Left cardiac atrium (tissue), 4 donors: ENCODE data around the gene POU2F2. TPM values are rescaled to one million over a fixed set of nuclear protein-coding genes. Genes with fewer than 3 reads are reported as not detected.

Source experiments
- ATAC-seq, 2 donors: fragments of 200-7000 bp; cut with Tn5 transposase; one replicate each; pipeline ENCODE4 v1.9.1; 2020; ENCODE audit warnings: mild to moderate bottlenecking in 2 of 2, moderate library complexity in 2 of 2
- DNase-seq: peaks from one replicate; pipeline ENCODE4 v3.0.0-alpha.2; 2020
- intact Hi-C, 2 donors: fragments of 100-400 bp; cut with DNase I; formaldehyde crosslinking; loops; one replicate each; pipeline versions ENCODE4 v1.14.1 to v1.15.1; 2022 to 2023
- total RNA-seq, 2 donors: library from RNA; stranded (reverse); fragmentation: NEBNext Ultra II Directional; extraction: Animal tissue kit (Norgen Biotek cat#: 25700); gene quantifications; one replicate each; pipeline ENCODE4 v1.2.1, GENCODE V29; 2021
- donor health status: DM: no; HTN: yes; CAD: no.
- donor health status: DM: no; HTN: yes; CAD: no; lungs with severe emphysema.
- donor health status: DM: yes; HTN: yes; CAD: no.
- donor health status: Dilated cardiomyopathy.

POU2F2 gene
- total RNA-seq, 2 donors from 2014 or later, result 1.1 to 1.2 TPM

GRCh38 chr19:42156571-42156970 is 24.3 kb upstream of the POU2F2 start:
- no peak for ATAC-seq
- no peak for DNase-seq
- intact Hi-C loops, result no loop called here

- no peak for ATAC-seq
- intact Hi-C loops, result no loop called here
- no peak for DNase-seq
Observed at GRCh38 chr19:42155796-42156195, 23.6 kb upstream of the POU2F2 start.

DNA sequence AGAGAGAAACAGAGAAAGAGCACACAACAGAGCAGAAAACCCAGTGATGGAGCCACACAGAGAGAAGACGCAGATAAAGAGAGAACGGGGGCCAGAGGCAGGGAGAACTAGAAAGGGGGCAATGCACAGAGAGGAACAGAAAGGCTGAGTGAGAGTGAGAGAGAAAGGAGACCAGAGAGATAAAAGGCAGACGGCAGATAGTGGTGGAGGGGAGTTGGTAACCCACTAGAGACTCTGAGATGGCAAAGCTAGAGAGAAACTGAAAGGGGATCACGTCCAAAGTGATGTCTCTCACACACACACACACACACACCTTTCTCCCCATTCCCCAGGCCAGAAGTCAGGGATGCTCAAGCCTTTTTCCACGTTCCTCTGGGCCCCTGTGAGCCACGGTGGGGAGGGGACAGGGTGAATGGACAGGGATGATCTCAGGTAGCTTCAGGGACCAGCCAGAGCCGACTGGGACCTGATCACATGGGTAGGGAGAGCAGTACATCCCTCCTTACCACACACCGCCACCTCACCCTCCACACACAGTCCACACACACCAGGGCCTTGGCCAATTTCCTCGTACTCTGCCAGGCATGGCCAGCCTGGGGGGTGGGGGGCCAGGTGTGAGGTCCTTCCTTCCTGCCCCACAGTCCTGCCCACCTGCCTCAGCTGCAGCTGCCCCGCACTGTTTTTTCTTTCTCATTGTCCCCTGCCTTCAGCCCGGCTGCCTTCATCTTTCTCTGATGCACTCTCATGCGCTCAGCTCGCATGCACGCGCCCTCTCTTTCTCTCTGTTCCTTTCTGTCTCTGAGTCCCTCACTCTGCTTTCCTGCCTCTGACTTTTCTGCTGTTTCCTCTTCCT is 22.5 kb upstream of the POU2F2 start:
- intact Hi-C loops, result no loop called here
- no peak for DNase-seq

DNA sequence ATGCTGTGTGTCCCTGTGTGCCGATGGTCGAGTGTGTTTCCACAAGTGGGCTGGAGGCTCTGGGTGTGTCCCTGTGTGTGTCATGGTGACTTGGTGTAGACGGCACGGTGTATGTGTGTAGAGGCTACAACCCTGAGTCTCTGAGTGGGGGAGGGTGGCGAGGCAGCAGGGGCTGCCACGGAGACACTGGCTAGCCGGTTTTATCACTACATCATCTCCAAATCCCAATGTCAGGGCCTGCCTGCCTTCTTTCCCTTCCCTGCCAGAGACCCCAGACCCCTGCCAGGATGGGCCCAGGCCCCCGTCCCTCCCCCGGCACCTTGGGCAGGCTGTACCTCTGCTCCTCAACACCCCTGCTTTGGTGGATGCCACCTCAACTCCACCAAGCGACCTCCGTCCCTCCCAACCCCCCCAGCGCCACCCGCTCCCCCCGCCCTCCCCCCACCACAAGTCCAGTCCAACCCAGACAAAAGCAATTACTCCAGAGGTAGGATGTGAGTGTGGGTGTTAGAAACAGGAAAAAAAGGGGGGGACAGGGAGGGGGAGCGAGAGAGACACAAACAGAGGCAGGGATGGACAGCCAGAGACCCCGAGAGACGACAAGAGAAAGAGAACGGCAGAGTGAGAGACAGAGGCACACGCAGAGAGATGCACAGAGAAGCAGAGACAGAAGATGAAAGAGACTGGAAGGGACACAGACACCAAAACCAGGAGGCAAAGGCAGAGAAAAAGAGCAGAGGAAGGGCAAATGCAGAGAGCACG is 21.6 kb upstream of the POU2F2 start:
- DNase-seq, result no peak
- intact Hi-C loops, result no loop called here
- ATAC-seq, result no peak

More for the DNA sequence above, 22.5 kb upstream of the POU2F2 start:
- ATAC-seq, result no peak

GRCh38 chr19:42152910-42153671 is 20.8 kb upstream of the POU2F2 start:
- intact Hi-C loops, result no loop called here
- no peak for ATAC-seq
- no peak for DNase-seq

DNA sequence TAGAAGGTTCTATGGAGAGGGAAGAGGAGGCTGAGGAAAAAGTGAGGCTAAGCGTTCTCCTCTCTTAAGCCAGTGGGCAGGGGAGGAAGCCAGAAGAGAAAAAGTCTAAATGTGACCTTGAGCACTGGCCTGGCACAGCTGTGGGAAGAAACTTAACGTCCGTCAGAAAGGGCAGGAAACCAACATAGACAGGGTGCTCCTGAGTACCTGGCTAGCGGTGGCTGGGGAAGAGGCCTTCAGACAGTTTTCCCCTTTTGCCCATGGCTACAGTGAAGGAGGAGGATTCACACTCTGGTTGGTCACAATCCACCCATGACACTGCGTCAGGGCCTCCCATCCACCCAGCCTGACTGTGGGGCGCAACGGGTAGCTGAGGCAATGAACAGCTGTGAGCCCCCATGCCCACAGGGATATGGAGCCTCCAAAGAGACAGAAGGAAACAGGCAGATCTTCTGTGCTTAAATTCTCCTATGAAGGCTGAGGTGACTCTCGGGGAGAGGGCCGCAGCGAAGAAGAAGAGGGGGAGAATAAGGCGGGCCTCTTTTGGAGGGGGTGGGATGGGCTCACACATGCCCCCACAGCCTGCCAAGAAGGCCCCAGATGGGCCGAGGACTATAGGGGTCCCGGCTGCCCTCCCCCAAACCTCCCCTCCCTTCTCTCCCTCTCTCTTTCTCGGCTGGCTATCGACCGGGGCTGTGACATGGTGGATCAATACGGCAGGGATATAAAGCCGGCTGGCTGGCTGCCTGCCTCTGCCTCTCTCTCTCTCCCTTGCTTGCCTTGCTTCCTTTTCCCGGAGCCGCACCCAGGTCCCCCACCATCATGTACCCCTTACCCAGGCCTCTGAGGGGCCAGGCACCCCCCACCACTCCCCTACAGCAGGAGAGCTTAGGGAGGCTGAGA is 19.8 kb upstream of the POU2F2 start:
- intact Hi-C loops, result no loop called here
- no peak for ATAC-seq
- no peak for DNase-seq

DNA sequence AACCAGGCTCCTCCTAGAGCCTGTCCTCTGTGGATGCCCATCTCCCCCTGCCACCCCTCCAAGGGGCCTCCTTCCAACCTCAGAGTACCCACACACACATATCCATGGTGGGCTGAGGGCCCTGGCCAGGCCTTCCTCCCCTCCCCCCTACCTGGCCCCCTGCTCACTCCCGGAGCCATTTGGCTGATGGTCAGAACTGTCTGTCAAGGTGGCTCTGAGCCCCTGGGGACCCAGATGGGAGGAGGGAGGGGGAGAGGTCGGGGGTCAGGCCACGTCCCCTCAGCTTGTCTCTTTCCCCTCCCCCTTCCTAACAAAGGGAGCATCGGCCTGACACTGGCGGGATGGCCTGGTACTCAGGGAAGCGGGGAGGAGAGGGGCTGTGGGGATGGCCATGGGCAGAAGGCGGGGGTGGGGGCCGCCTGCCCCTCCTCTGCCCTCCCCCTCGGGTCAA is 18.7 kb upstream of the POU2F2 start:
- ATAC-seq (no peak), DNase-seq (no peak)
- intact Hi-C loops, result no loop called here

DNA sequence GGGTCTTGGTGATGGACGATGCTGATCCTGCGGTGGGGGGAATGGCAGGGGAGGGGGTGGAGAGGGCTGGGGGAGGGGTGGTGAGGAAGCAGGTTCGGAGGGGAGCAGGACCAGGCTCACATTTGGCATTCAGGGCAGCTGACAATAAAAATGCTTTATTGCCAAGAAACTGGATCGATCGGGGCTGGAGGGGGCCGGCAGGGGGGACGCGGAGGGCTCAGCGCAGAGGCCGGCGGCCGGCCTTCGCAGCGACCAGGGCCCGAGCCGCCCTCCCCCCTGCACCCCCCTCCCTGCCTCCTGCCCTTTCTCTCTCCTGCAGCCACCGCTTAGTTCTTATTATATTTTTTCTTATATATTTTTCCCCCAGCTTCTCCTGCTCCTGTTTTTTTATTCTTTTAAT is 18.1 kb upstream of the POU2F2 start:
- ATAC-seq (no peak), DNase-seq (no peak)
- intact Hi-C loops, result no loop called here

GRCh38 chr19:42149447-42150202 is 17.4 kb upstream of the POU2F2 start:
- no peak for ATAC-seq
- DNase-seq, result no peak
- intact Hi-C loops, result no loop called here

- no peak for DNase-seq
- intact Hi-C loops, result no loop called here
- no peak for ATAC-seq
Observed at GRCh38 chr19:42148266-42148665, 16.0 kb upstream of the POU2F2 start.

DNA sequence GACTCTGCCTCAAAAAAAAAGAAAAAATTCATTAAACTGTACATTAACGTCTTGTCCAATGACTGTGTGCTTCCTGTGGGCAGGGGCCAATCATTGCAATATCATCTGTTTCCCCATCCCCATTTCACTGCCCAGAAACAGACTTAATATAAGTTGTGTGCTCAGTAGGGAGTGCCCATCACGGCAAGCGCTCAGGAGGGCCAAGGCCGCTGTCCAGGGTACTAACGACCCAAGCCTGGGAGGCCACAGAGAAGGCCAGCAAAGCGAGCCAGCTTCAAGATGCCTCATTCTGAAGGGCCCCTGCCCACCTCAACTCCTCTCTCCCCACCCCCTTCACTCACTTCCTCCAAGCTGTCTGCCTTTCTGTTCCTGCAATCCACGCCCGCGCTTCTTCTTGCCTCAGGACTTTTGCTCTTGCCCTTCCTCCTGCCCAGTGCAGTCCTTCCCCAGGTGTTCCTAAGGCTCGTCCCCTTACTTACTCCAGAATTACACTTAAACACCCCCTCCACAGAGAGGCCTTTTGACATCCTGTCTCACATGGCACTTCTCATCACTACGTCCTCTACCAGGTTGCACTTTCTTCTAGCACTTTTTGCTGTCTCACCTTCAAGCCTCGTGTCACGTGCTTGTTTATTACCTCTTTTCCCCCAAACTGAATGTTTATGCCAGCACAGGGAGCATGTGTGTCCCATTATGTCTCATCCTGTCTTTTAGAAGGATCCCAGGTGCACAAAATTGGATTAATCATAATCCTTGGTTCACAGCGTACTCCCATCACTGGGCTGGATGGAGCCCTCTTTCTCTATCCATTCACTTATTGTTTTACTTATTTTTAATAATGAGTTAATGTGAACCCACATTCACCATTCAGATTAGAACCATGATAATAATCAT is 11.3 kb upstream of the POU2F2 start:
- intact Hi-C loops, result no loop called here
- ATAC-seq, result no peak
- DNase-seq, result no peak

GRCh38 chr19:42140125-42140754 is 8.0 kb upstream of the POU2F2 start:
- ATAC-seq, result peak; percentile 77 to 83
- DNase-seq, result peak; percentile 66
- intact Hi-C loops, result no loop called here

GRCh38 chr19:42134535-42135070 is 2.4 kb upstream of the POU2F2 start:
- ATAC-seq (no peak), DNase-seq (no peak)
- intact Hi-C loops, result loop anchor here (5.0 to 10.0 kb wide), 2 partner anchors 48 to 180 kb away; partner anchors contain the start of gene TMEM145 (in 1 of the 2)

- ATAC-seq, result peak; percentile 83 to 87
- intact Hi-C loops, result loop anchor here in 1 of 2 donors (5.0 to 10.0 kb wide), 2 partner anchors 49 to 182 kb away; partner anchors contain the start of gene TMEM145
- peak; percentile 64 for DNase-seq
Observed at GRCh38 chr19:42132851-42133528, 744 bp upstream of the POU2F2 start.
